Stimulated activated naive CD4-positive, alpha-beta T cell treated with Interleukin-2 at 50 U/mL for 16 hours (primary cell): Measurements from ENCODE around the gene GLYATL1.

Experiments
- DNase-seq: peaks from one replicate; lab custom pipeline; 2025; lab: John Stamatoyannopoulos, UW

The GLYATL1 gene

GRCh38 chr11:58926695-58927094, 12.6 kb upstream of the GLYATL1 start:
- DNase-seq: no peak

GRCh38 chr11:58927393-58928106, 11.7 kb upstream of the GLYATL1 start:
- no peak for DNase-seq

- DNase-seq: no peak
Measured at GRCh38 chr11:58928107-58928499, 11.2 kb upstream of the GLYATL1 start.

GRCh38 chr11:58928691-58929090, 10.6 kb upstream of the GLYATL1 start:
- DNase-seq: no peak

- no peak for DNase-seq
Measured at GRCh38 chr11:58930926-58931325, 8.4 kb upstream of the GLYATL1 start.

GRCh38 chr11:58933661-58934060, 5.6 kb upstream of the GLYATL1 start:
- no peak for DNase-seq

- DNase-seq: no peak
Measured at GRCh38 chr11:58934945-58935513, 4.3 kb upstream of the GLYATL1 start.

GRCh38 chr11:58938398-58938797, 890 bp upstream of the GLYATL1 start:
- no peak for DNase-seq

- DNase-seq: no peak
Measured at GRCh38 chr11:58940028-58940427, 740 bp downstream of the GLYATL1 start.

- DNase-seq: no peak
Measured at GRCh38 chr11:58941838-58942237, 2.5 kb downstream of the GLYATL1 start.

- no peak for DNase-seq
Measured at GRCh38 chr11:58945663-58946062, 6.4 kb downstream of the GLYATL1 start.

- DNase-seq: no peak
Measured at GRCh38 chr11:58949184-58949583, 9.9 kb downstream of the GLYATL1 start.

- DNase-seq: no peak
Measured at GRCh38 chr11:58957922-58958321, 18.6 kb downstream of the GLYATL1 start.

- DNase-seq: no peak
Measured at GRCh38 chr11:58958500-58958899, 19.2 kb downstream of the GLYATL1 start.

- no peak for DNase-seq
Measured at GRCh38 chr11:58963551-58964104, 24.3 kb downstream of the GLYATL1 start.

- DNase-seq: no peak
Measured at GRCh38 chr11:58965246-58965985, 26.1 kb downstream of the GLYATL1 start.

GRCh38 chr11:58968251-58968711, 29.0 kb downstream of the GLYATL1 start:
- no peak for DNase-seq

GRCh38 chr11:58977470-58977869, 38.2 kb downstream of the GLYATL1 start:
- DNase-seq: no peak

GRCh38 chr11:58979222-58979621, 39.9 kb downstream of the GLYATL1 start:
- no peak for DNase-seq

GRCh38 chr11:58980159-58980843, 41.0 kb downstream of the GLYATL1 start:
- DNase-seq: no peak

- no peak for DNase-seq
Measured at GRCh38 chr11:58992489-58992888, 53.2 kb downstream of the GLYATL1 start.

GRCh38 chr11:58994171-58994570, 54.9 kb downstream of the GLYATL1 start:
- DNase-seq: no peak
